Measurements from ENCODE around the gene ZDHHC24. TPM values are rescaled to one million over a fixed set of nuclear protein-coding genes. Genes with fewer than 3 reads are reported as not detected.

The ZDHHC24 gene
- polyA plus RNA-seq, 3 donors, result 10.3 to 11.3 (median 10.4) TPM

DNA sequence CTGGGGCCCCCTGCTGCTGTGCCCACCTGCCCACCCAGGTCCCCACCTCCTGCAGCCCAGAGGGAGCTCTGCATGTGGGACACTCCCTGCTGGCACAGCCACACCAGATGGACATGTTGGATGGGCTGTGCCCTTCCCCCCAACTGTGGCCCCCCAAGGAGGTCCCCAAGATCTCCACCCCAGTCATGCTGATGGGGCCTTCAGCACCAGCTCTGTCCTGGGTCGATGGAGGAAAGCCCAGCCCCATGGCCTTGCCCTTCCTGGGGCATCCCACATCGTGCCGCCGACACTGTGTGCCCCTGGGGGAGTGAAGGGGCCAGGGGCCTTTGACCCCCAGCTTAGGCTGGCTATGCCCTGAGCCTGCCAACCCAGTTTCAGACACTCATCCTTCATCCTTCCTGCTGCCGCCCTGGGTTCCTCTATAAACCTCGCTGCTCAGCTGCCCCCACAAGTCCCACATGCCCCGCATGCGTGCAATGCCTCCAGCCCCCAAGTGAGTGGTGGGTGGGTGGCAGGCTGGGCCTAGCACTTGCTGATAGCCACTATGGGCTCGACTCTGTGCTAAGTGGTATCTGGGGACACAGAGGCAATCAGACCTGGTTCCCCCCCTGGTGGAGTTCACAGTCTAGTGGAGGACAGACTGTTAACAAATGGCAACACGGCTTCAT lies 69.5 kb downstream of the ZDHHC24 start:
- no peak for DNase-seq

DNA sequence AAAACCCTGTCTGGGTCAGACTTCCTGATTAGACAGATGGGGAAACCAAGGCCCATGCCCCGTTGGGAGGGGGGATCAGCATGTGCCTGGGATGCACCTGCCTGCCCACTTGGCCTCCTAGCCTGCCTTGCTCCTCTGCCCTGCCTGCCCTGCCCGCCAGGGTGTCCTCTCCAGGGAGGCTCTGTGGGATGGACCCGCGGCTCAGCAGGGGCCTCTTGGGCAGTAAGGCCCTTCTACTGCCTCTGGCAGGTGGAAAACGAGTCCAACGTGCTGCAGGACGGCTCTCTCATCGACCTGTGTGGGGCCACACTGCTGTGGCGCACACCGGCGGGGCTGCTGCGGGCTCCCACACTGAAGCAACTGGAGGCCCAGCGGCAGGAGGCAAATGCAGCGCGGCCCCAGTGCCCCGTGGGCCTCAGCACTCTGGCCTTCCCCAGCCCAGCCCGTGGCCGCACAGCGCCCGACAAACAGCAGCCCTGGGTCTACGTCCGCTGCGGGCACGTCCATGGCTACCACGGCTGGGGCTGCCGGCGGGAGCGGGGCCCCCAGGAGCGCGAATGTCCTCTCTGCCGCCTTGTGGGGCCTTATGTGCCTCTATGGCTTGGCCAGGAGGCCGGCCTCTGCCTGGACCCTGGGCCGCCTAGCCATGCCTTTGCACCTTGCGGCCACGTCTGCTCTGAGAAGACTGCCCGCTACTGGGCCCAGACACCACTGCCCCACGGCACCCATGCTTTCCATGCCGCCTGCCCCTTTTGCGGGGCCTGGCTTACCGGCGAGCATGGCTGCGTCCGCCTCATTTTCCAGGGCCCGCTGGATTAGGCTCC lies 70.3 kb downstream of the ZDHHC24 start:
- no peak for DNase-seq

DNA sequence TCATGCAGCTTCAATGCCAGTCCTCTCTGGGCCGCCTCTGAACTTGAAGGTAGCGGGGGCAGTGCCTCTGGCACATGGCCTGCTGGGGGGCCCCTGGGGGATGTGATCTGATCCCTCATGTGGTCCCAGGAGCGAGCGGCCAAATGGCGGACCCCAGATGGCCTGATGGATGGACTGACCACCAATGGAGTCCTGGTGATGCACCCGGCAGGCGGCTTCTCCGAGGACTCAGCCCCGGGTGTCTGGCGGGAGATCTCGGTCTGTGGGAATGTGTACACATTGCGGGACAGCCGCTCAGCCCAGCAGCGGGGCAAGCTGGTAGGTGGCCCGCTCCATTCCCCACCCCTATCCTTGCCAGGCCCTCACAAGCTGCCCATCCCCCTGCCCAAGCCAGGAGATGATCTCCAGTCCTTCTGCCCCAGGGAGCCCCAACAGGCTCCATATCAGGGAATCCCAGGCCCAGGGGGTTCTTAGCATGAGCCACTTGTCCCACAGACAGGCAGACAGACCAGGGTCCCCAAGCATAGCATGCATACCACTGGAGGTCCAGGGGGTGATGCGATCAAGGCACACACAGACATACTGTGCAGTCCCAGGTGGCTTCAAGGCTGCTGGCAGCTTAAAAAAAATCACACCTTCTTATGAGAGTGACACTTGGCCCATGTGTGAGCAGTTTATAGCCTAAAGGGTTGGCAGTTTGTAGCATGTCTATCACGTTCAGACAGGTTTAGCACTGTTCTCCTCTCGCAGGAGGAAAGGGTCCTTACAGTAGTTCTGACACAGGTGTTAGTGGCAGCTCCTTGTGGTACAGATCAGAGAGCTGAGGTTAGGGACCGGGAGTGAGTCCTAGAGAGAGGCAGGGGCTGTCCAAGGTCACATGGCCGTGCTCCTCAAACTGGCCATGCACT lies 72.0 kb downstream of the ZDHHC24 start:
- DNase-seq, result no peak

DNA sequence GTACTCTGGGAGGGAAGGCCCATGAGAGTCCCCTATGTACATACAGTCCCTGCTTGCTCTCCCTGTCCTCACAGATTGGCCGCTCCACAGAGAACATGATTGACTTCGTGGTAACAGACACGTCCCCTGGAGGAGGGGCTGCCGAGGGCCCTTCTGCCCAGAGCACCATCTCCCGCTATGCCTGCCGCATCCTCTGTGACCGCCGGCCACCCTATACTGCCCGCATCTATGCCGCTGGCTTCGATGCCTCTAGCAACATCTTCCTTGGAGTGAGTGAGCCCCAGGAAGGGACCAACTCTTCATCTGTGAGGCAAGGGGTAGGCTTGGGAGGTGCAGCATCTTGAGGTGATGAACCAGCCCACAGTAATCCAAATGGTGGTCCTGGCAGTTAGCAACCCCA lies 72.7 kb downstream of the ZDHHC24 start:
- DNase-seq, result no peak

DNA sequence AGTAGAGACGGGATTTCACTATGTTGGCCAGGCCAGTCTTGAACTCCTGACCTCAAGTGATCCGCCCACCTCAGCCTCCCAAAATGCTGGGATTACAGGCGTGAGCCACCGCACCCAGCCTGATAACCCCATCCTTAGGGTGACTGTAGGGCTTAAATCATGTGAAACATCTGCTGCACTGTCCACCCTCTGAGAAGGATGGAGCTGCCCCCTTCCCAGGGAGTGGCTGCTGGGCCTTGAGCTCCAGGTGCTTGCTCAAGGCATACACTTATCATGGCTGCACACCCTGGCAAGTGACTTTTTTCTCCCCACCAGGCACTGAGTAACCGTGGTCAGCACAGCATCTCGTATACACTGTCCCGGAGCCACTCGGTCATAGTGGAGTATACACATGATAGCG lies 73.8 kb downstream of the ZDHHC24 start:
- DNase-seq, result no peak

- no peak for DNase-seq
Measured at GRCh38 chr11:66471142-66471541, 74.7 kb downstream of the ZDHHC24 start.

Other genes starting within 250 kb of the ZDHHC24 start
- gene CD248, start 229.0 kb downstream of the ZDHHC24 start, polyA plus RNA-seq (ENCODE audit: insufficient read length in 3 of 3), result 10 to 100 TPM; 54.2 to 97.9 (median 70.3) TPM
- gene RIN1, start 209.6 kb downstream of the ZDHHC24 start, polyA plus RNA-seq (ENCODE audit: insufficient read length in 3 of 3), result 1 to 10 TPM; 2.4 to 3.5 (median 3.0) TPM
- gene BRMS1, start 200.9 kb downstream of the ZDHHC24 start, polyA plus RNA-seq (ENCODE audit: insufficient read length in 3 of 3), result 10 to 100 TPM; 36.3 to 39.3 (median 38.6) TPM
- 10 to 100 TPM; 52.6 to 58.7 (median 56.2) TPM for gene B4GAT1, start 198.4 kb downstream of the ZDHHC24 start, polyA plus RNA-seq (ENCODE audit: insufficient read length in 3 of 3)
- 10 to 100 TPM; 22.9 to 27.8 (median 26.7) TPM for gene SLC29A2, start 174.3 kb downstream of the ZDHHC24 start, polyA plus RNA-seq (ENCODE audit: insufficient read length in 3 of 3)
- under 1 TPM; 0.10 to 0.35 (median 0.13) TPM for gene NPAS4, start 125.0 kb downstream of the ZDHHC24 start, polyA plus RNA-seq (ENCODE audit: insufficient read length in 3 of 3)
- gene MRPL11, start 107.2 kb downstream of the ZDHHC24 start, polyA plus RNA-seq (ENCODE audit: insufficient read length in 3 of 3), result 10 to 100 TPM; 65.9 to 89.6 (median 85.9) TPM
- gene PELI3, start 79.1 kb downstream of the ZDHHC24 start, polyA plus RNA-seq (ENCODE audit: insufficient read length in 3 of 3), result 1 to 10 TPM; 5.9 to 7.0 (median 6.2) TPM
- gene DPP3, start 65.6 kb downstream of the ZDHHC24 start, polyA plus RNA-seq (ENCODE audit: insufficient read length in 3 of 3), result 10 to 100 TPM; 26.2 to 29.4 (median 27.5) TPM
- 100 to 1,000 TPM in 1 of 3 donors, 10 to 100 TPM in 2; 69.6 to 103 (median 93.6) TPM for gene BBS1, start 35.4 kb downstream of the ZDHHC24 start, polyA plus RNA-seq (ENCODE audit: insufficient read length in 3 of 3)
- gene ACTN3, start 855 bp upstream of the ZDHHC24 start, polyA plus RNA-seq (ENCODE audit: insufficient read length in 3 of 3), result under 1 TPM; 0.32 to 0.67 (median 0.43) TPM
- gene CTSF, start 22.6 kb upstream of the ZDHHC24 start, polyA plus RNA-seq (ENCODE audit: insufficient read length in 3 of 3), result 100 to 1,000 TPM in 1 of 3 donors, 10 to 100 TPM in 2; 83.8 to 108 (median 93.4) TPM
- gene CCDC87, start 47.0 kb upstream of the ZDHHC24 start, polyA plus RNA-seq (ENCODE audit: insufficient read length in 3 of 3), result under 1 TPM; 0.31 to 0.37 (median 0.36) TPM
- 10 to 100 TPM; 57.6 to 74.5 (median 69.1) TPM for gene CCS, start 47.1 kb upstream of the ZDHHC24 start, polyA plus RNA-seq (ENCODE audit: insufficient read length in 3 of 3)
- gene RBM14, start 70.6 kb upstream of the ZDHHC24 start, polyA plus RNA-seq (ENCODE audit: insufficient read length in 3 of 3), result 10 to 100 TPM; 77.2 to 97.2 (median 92.4) TPM
- gene RBM4, start 92.7 kb upstream of the ZDHHC24 start, polyA plus RNA-seq (ENCODE audit: insufficient read length in 3 of 3), result 100 to 1,000 TPM; 251 to 282 (median 270) TPM
- 10 to 100 TPM; 60.9 to 80.4 (median 76.6) TPM for gene RBM4B, start 131.8 kb upstream of the ZDHHC24 start, polyA plus RNA-seq (ENCODE audit: insufficient read length in 3 of 3)
- 10 to 100 TPM; 52.7 to 71.6 (median 56.2) TPM for gene SPTBN2, start 183.2 kb upstream of the ZDHHC24 start, polyA plus RNA-seq (ENCODE audit: insufficient read length in 3 of 3)